HG03097 (cell line): ENCODE results near the gene CACNA1C.

Source experiments
- ATAC-seq: cut with Tn5 transposase; IDR thresholded peaks from one replicate; pipeline ENCODE4 v1.9.1; 2021; ENCODE audit not compliant: unreplicated experiment, low FRiP score

Gene CACNA1C

GRCh38 chr12:2268471-2269286, 215.9 kb downstream of the CACNA1C start:
- no peak for ATAC-seq

- ATAC-seq = no peak
These were observed 218.1 kb downstream of the CACNA1C start for GRCh38 chr12:2270846-2271245.

GRCh38 chr12:2271961-2272360, 219.2 kb downstream of the CACNA1C start:
- no peak for ATAC-seq

- no peak for ATAC-seq
These were observed 220.5 kb downstream of the CACNA1C start for GRCh38 chr12:2273288-2273687.

- ATAC-seq = no peak
These were observed 221.0 kb downstream of the CACNA1C start for GRCh38 chr12:2273751-2274150.

DNA sequence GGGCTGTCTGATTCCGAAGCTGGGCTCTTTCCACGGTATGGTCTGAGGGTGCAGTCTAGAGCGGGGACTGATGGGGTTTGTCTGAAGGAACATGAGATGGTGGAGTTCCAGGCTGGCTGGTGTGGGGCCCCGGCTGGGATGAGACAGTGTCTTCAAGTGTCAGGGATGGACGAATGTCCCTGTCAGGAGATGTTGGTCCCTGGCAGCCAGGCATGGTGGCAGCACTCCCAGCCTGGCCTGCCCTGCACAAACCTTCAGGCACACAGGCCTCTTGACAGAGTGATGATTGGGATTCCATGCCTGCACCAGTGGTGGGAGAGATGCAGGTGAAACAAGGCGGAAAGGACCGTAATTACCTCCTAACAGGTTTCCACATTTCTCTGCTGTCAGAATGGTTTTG, 221.9 kb downstream of the CACNA1C start:
- no peak for ATAC-seq

GRCh38 chr12:2276288-2277033, 223.7 kb downstream of the CACNA1C start:
- no peak for ATAC-seq

DNA sequence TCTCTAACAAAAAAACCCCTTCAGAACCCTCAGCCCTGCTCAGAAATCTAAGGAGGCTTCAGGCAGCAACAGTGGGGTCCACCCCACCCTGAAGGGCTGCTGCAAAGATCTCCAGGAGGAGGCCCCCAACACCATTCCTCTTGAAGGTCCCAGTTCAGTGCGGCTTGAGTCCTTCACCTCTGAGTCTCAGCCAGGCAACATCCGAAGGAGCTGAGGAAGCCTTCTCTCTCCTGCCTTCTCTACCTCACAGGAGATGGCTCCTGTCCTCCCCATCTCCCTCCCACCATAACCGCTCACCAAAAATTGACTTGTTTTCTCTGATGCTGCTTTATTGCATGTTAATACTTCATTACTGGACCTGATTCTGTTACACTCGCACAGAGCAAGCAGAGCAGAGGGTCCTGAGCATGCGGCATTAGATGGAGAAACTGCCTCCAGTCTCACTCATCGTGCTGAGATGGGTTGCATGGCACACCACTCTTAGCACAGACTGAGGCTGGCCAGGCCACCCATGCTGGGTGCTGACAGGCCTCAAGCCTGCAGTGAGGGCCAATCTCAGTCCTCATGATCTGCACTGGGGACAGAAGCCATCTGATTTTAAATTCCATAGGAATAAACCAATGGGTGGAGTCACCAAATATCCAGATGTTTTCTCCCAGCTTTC, 224.8 kb downstream of the CACNA1C start:
- no peak for ATAC-seq

DNA sequence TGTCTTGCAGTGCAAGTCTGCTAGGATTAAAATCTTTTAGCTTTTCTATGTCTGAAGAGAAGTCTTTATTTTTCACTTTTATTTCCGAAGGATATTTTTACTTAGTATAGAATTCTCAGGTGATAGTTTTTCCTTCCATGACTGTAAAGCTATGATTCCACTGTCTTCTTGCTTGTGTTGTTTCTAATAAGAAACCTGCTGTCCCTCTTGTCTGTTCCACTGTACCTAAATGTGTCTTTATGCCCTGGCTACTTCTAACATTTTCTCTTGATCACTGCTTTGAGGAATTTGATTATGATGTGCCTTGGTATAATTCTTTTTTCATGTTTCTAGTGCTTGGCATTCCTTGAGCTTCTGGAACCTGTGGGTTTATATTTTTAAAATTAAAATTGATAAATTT, 228.7 kb downstream of the CACNA1C start:
- no peak for ATAC-seq

- no peak for ATAC-seq
These were observed 229.5 kb downstream of the CACNA1C start for GRCh38 chr12:2282318-2282717.

GRCh38 chr12:2283480-2283879, 230.7 kb downstream of the CACNA1C start:
- ATAC-seq = no peak

GRCh38 chr12:2283916-2284315, 231.1 kb downstream of the CACNA1C start:
- no peak for ATAC-seq

DNA sequence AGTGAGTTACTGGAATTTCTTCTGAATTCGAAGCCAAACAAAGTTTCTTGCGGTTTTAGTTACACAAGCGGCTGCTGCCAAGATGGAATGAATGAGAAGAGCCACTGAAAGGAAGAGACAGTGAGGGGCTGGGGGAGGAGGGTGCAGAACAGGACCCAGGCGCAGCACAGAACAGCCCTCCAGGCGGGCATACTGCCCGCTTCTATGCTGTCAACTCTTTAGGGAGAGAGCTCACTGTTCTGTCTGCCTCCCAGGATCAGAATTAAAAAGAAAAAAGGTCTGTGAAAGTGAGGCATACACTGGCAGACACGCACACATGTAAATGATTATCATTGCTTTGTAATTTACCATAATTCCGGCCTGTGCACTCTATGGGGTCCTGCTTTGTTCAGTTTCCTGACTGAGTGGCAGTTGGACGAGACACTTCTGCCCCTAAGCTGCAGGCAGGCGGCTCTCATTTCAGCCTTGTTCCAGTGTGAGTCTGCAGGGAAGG, 231.6 kb downstream of the CACNA1C start:
- ATAC-seq = no peak

DNA sequence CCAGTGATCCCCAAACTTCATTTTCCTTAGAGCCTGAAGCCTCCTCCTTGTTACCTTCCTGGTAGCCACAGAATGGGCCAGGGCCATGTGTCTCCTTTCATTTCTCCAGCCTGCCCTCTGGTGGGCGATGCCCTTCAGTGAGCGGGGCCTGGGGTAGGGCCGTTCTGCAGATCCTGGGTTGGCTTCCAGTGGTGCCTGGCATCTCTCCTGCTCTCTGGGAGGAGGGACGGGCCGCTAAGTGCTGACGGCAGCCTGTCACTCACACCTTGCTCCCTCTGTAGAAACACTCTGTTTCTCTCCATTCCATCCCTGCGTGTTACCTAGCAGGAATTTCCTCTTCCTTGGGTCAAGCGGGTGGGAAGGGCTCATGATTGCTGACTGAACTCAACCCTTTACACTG, 232.1 kb downstream of the CACNA1C start:
- no peak for ATAC-seq

DNA sequence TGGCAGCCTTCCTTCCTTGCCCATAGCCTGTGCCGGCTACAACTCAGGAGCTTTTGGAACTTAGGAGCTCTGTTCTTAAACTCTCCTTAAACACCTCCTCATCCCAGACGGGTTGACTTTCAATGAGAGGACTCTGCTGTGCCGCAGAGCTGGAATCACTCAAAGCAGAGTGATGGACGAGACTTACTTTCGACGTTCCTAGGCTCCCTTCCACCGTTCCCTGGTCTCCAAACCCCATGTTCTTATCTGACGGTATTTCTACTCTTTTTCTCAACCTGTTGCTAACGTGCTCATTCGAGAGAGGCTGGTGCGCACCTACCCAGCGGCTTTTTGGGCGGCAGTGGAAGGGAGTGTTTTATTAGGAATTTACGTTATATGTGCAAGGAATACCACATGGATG, 232.7 kb downstream of the CACNA1C start:
- ATAC-seq = no peak

- ATAC-seq = no peak
These were observed 233.3 kb downstream of the CACNA1C start for GRCh38 chr12:2286047-2286446.

GRCh38 chr12:2286461-2287131, 233.8 kb downstream of the CACNA1C start:
- no peak for ATAC-seq

GRCh38 chr12:2287151-2287550, 234.4 kb downstream of the CACNA1C start:
- ATAC-seq = no peak

GRCh38 chr12:2287589-2287988, 234.8 kb downstream of the CACNA1C start:
- no peak for ATAC-seq

GRCh38 chr12:2288001-2288400, 235.2 kb downstream of the CACNA1C start:
- ATAC-seq = no peak

DNA sequence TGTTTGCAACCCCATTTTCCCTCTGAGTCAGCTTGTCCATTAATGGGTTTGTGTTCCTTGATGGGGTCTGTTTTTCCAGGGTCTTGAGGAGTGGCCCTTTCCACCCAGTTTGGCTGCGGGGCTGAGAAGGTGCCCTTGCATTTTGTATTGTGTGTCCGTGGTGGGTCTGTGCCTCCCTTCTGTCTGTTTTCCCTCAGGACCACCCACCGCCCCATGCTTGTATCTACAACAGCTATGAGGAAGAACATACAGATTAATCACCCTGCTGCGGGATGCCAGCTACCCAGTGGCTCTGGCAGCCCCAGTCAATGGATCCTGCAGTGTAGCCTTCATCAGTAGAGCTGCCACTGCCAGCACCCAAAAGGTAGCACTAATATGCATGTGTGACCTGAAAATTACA, 235.7 kb downstream of the CACNA1C start:
- no peak for ATAC-seq
